Omental fat pad (tissue), 4 donors: ENCODE data around the gene C20orf144. TPM values are rescaled to one million over a fixed set of nuclear protein-coding genes. Genes with fewer than 3 reads are reported as not detected.
"Not testable (repeated sequence)": the region's sequence is repeated elsewhere in the genome, so short reads cannot be mapped to it uniquely, and the experiment has no call there.

ENCODE experiments used
- ATAC-seq: fragments of 150-250 bp; one replicate; pipeline ENCODE4 v1.9.1; 2016; ENCODE audit warnings: mild to moderate bottlenecking, moderate library complexity; ENCODE audit not compliant: low FRiP score
- DNase-seq: peaks from one replicate; pipeline ENCODE4 v3.0.0-alpha.2; 2019; ENCODE audit warnings: low spot score
- CTCF ChIP-seq, 3 donors: fragments of 450-650 bp; IDR thresholded peaks; one replicate each; pipeline ENCODE4 v1.5.1; 2016 to 2017; ENCODE audit warnings: antibody characterized with exemption in 3 of 3, mild to moderate bottlenecking in 3 of 3, moderate library complexity in 2 of 3
- total RNA-seq, 4 donors: library from RNA; depleted of rRNA; stranded (reverse); fragments of >200 nt; gene quantifications; one replicate each; pipeline ENCODE4 v1.1.0, GENCODE V29; 2016

The C20orf144 gene
- total RNA-seq, 4 donors from 2014 or later: not detected

GRCh38 chr20:33644313-33645071 is 17.6 kb upstream of the C20orf144 start:
- TF ChIP-seq CTCF (IDR thresholded peaks at IDR 0.05): no peak
- ATAC-seq (no peak), DNase-seq (no peak)

GRCh38 chr20:33645072-33645358 is 17.1 kb upstream of the C20orf144 start:
- DNase-seq (no peak), ATAC-seq (no peak)
- TF ChIP-seq CTCF (IDR thresholded peaks at IDR 0.05): no peak

GRCh38 chr20:33645396-33645795 is 16.7 kb upstream of the C20orf144 start:
- no peak for TF ChIP-seq CTCF (IDR thresholded peaks at IDR 0.05)
- no peak for ATAC-seq
- no peak for DNase-seq

GRCh38 chr20:33646191-33646590 is 15.9 kb upstream of the C20orf144 start:
- no peak for TF ChIP-seq CTCF (IDR thresholded peaks at IDR 0.05)
- no peak for ATAC-seq
- DNase-seq: no peak

GRCh38 chr20:33646959-33647602 is 15.0 kb upstream of the C20orf144 start:
- not testable (repeated sequence) for ATAC-seq, DNase-seq

GRCh38 chr20:33647603-33648395 is 14.3 kb upstream of the C20orf144 start:
- no peak for TF ChIP-seq CTCF (IDR thresholded peaks at IDR 0.05)
- ATAC-seq (no peak), DNase-seq (no peak)

- DNase-seq (no peak), ATAC-seq (no peak)
- TF ChIP-seq CTCF (IDR thresholded peaks at IDR 0.05): no peak
Observed at GRCh38 chr20:33648396-33649004, 13.6 kb upstream of the C20orf144 start.
